Activated naive CD4-positive, alpha-beta T cell (primary cell): Measurements from ENCODE around the gene PIK3C2A.

ENCODE experiments used
- DNase-seq, 4 experiments: peaks; one replicate each; lab custom pipeline; 2025; lab: John Stamatoyannopoulos, UW

PIK3C2A gene

GRCh38 chr11:17161515-17161914, 46.3 kb downstream of the PIK3C2A start:
- DNase-seq = no peak

DNA sequence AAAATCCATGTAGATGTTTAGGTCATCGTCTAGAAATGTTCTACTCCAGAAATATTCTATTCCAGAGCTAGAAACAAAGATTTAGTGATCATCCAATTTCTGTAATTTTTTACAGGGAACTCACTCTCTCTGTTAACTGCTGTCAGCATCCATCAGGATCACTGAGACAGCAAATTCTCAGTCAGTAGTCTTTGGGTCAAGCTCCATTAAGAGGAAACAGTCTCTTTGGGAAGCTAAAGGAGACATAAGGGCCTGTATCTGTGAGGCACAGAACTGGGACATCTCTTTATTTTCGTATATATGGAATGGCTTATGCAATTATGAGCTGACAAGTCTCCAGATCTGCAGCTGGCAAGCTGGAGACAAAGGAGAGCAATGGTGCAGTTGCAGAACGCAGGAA, 48.3 kb downstream of the PIK3C2A start:
- no peak for DNase-seq
